Mucosa of descending colon (tissue), 3 donors: ENCODE data around the gene CDC25B. TPM values are rescaled to one million over a fixed set of nuclear protein-coding genes. Genes with fewer than 3 reads are reported as not detected.

ENCODE experiments used
- ATAC-seq: fragments of 200-7000 bp; cut with Tn5 transposase; one replicate; pipeline ENCODE4 v1.9.1; 2020; ENCODE audit warnings: mild to moderate bottlenecking, moderate library complexity
- DNase-seq, 3 donors: peaks; one replicate each; pipeline ENCODE4 v3.0.0-alpha.2; 2020
- H3K36me3 ChIP-seq: fragments of 200-600 bp; one replicate; pipeline ENCODE4 v1.8.0; 2021; ENCODE audit warnings: low read depth, mild to moderate bottlenecking
- H3K4me1 ChIP-seq: fragments of 200-600 bp; one replicate; pipeline ENCODE4 v1.8.0; 2021; ENCODE audit warnings: low read depth, mild to moderate bottlenecking
- H3K4me3 ChIP-seq: fragments of 200-600 bp; one replicate; pipeline ENCODE4 v1.8.0; 2021; ENCODE audit warnings: mild to moderate bottlenecking
- H3K9me3 ChIP-seq: fragments of 200-600 bp; one replicate; pipeline ENCODE4 v1.8.0; 2021; ENCODE audit warnings: mild to moderate bottlenecking
- intact Hi-C, 2 donors: fragments of 100-400 bp; cut with DNase I in 1 of 2; cut with micrococcal nuclease in 1 of 2; formaldehyde crosslinking; loops; one replicate each; pipeline versions ENCODE4 v1.11.0 to v1.11.1; 2022; cut with DNase I, micrococcal nuclease
- total RNA-seq, 3 donors: library from RNA; stranded (reverse); fragmentation: NEBNext Ultra II Directional in 2 of 3; extraction: Animal tissue kit (Norgen Biotek cat#: 25700) in 2 of 3; gene quantifications; one replicate each; pipeline versions ENCODE4 v1.2.1 to v1.2.4, GENCODE V29; 2021 to 2023
- TF ChIP-seq, protein P1 (sequence below): fragments of 200-600 bp; IDR thresholded peaks from one replicate; pipeline ENCODE4 v1.8.0; 2022; ENCODE audit warnings: antibody characterized with exemption, mild to moderate bottlenecking
- donor health status: DM: no; HTN: no; CAD: no; lungs with moderate emphysema.
- donor health status: DM: no; HTN: no; CAD: no.
- donor health status: DM: no; HTN: yes; CAD: no.

CDC25B gene
- total RNA-seq, 3 donors from 2014 or later, result 12.2 to 52.0 (median 38.4) TPM

DNA sequence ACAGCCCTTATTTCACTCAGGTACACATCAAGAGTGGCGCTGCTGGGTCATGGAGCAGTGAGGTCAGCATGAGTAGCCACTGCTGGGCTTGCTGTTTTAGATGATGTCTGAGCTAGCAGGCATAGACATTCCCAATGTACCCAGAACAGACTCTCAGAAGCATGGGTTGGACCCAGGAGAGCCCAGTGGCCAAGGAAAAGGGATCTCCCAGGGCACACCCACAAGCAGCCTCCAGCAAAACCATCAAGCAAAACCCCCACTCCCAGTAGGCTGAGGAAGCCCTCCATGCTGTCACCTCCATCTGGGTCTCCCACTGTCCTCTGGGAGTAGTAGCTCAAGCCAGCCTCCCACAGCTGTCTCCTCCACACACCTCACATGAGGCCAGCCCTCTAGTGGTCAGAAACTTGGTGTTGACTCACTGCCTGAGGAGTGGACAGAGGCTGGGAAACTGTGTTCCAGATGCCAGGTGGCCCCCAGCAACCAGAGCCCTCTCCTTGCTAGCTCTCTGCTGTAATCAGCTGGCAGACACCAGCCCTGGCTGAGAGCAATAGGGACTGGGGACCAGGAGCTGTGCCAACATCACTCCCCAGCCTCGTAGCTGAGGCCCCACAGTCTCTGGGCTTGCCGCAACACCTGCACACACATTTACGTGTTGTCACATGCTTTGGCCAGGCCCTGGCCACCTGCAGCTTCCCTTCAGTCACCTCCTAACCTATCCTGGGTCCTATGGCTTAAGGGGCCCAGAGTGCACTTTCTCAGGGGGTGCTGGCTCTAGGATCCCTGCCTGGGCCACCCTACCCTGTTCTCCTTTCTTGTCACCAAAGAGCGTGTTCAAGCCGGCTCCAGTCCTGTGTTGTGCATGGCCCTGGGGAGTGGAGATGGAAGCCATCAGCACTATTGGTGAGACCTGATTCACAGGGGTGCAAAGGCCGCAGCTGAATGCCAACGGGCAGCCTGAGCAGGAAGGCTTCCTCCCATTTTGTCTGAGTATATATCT, 22.3 kb downstream of the CDC25B start:
- ATAC-seq (peak; percentile 52), DNase-seq (peak; percentile 66 to 88 (median 72))
- Histone ChIP-seq H3K4me1 (peaks cover 12% of the 10 kb centered on the region), H3K9me3 (no peaks in the 10 kb centered on the region), H3K36me3 (no peaks in the 10 kb centered on the region), H3K4me3 (no peak overlapping the region)
- intact Hi-C loops, result no loop called here
- TF ChIP-seq, protein P1, sequence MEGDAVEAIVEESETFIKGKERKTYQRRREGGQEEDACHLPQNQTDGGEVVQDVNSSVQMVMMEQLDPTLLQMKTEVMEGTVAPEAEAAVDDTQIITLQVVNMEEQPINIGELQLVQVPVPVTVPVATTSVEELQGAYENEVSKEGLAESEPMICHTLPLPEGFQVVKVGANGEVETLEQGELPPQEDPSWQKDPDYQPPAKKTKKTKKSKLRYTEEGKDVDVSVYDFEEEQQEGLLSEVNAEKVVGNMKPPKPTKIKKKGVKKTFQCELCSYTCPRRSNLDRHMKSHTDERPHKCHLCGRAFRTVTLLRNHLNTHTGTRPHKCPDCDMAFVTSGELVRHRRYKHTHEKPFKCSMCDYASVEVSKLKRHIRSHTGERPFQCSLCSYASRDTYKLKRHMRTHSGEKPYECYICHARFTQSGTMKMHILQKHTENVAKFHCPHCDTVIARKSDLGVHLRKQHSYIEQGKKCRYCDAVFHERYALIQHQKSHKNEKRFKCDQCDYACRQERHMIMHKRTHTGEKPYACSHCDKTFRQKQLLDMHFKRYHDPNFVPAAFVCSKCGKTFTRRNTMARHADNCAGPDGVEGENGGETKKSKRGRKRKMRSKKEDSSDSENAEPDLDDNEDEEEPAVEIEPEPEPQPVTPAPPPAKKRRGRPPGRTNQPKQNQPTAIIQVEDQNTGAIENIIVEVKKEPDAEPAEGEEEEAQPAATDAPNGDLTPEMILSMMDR, result no peak

DNA sequence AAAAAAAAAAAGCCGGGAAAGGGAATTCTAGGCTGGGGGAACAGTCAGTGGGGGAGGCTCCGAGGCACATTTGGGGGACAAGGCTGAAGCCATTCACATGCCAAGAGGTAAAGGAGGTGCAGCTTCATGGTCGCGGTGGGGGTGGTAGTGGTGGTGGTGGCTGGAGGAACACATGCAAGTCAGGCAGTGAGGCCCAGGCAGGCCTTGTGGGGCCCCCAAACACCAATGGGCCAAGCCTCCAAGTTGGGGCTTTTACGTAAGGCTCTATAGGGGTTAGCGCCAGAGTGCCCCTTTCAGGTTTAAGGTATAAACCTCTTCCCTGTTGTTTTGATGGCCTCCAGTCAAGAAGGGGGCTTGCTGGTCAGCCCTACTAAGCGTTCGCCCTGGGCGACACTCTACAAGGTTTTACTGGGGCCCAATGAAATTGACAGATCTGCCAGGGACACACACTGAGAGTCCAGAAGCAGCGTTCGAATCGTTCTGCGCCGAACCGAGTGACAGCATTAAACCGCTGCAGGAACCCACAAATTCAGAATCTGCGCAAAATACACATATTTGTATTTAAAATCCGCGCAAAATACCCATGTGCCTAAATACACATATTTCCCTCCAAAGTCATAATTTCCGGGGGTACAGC, 23.4 kb downstream of the CDC25B start:
- no peaks in the 10 kb centered on the region for H3K9me3 ChIP-seq
- peak overlapping the region; percentile 50 for H3K4me3 ChIP-seq
- intact Hi-C loops, result no loop called here
- peaks cover 8% of the 10 kb centered on the region for H3K4me1 ChIP-seq
- TF ChIP-seq, protein P1, result no peak
- DNase-seq (peak in 2 of 3 donors; percentile 43 to 75), ATAC-seq (no peak)
- no peaks in the 10 kb centered on the region for H3K36me3 ChIP-seq

- Histone ChIP-seq H3K36me3 (no peaks in the 10 kb centered on the region), H3K4me1 (peaks cover 8% of the 10 kb centered on the region), H3K9me3 (no peaks in the 10 kb centered on the region), H3K4me3 (peak within 1 kb of the TSS; percentile 50)
- TF ChIP-seq, protein P1, result peak; percentile 97
- DNase-seq (peak; percentile 98 to 99 (median 98)), ATAC-seq (peak; percentile 90)
- intact Hi-C loops, result no loop called here
Measured at GRCh38 chr20:3820048-3820900, 24.2 kb downstream of the CDC25B start, which contains the start of gene AP5S1. Gene AP5S1 (plus strand): TSS chr20:3820547. CDS start chr20:3822118, 1,571 bp downstream.

- no peaks in the 10 kb centered on the region for H3K36me3 ChIP-seq
- TF ChIP-seq, protein P1, result no peak
- intact Hi-C loops, result no loop called here
- DNase-seq (peak in 1 of 3 donors; percentile 24), ATAC-seq (peak; percentile 5)
- H3K9me3 ChIP-seq, result no peaks in the 10 kb centered on the region
- H3K4me1 ChIP-seq, result peaks cover 8% of the 10 kb centered on the region
- peak overlapping the region; percentile 50 for H3K4me3 ChIP-seq
Measured at GRCh38 chr20:3820901-3821727, 25.0 kb downstream of the CDC25B start.
